GM12891 (cell line): ENCODE results near the gene CIITA.

Experiments used
- PAX5 ChIP-seq: IDR thresholded peaks from 2 replicates; pipeline ENCODE4 v1.6.1; 2011; ENCODE audit warnings: low read length, moderate library complexity, mild to moderate bottlenecking; ENCODE audit not compliant: insufficient read depth, severe bottlenecking
- POLR2A ChIP-seq: IDR thresholded peaks from 2 replicates; pipeline ENCODE4 v1.6.1; 2011; ENCODE audit warnings: low read depth, low read length, control low read depth
- POLR2AphosphoS5 ChIP-seq: IDR thresholded peaks from 2 replicates; pipeline ENCODE4 v1.6.1; 2011; ENCODE audit warnings: low read depth, low read length, control low read depth
- POU2F2 ChIP-seq: IDR thresholded peaks from 2 replicates; pipeline ENCODE4 v1.6.1; 2011; ENCODE audit warnings: low read depth, mild to moderate bottlenecking, control low read depth, low read length, moderate library complexity
- SPI1 ChIP-seq: IDR thresholded peaks from 2 replicates; pipeline ENCODE4 v1.6.1; 2011; ENCODE audit warnings: low read depth, low read length, control low read depth
- TAF1 ChIP-seq: IDR thresholded peaks from 2 replicates; pipeline ENCODE4 v1.6.1; 2011; ENCODE audit warnings: low read depth, low read length, control low read depth

GRCh38 chr16:10972819-10973464, 95.9 kb downstream of the CIITA start:
- no peak for TF ChIP-seq POLR2AphosphoS5
- TF ChIP-seq POLR2A: no peak
- TF ChIP-seq TAF1: no peak
- TF ChIP-seq SPI1: no peak
- no peak for TF ChIP-seq POU2F2
- no peak for TF ChIP-seq PAX5
